ENCODE results near the gene DGKI.

Gene DGKI

GRCh38 chr7:137846827-137847567 lies at the start of gene DGKI:
TSS of gene DGKI (minus strand) at chr7:137846974.
- TF ChIP-seq CTCF (IDR thresholded peaks at IDR 0.05; ENCODE audit: borderline replicate concordance, control extremely low read depth, extremely low read depth, insufficient read depth, missing control alignments) = no peak
- in situ Hi-C loops (cut with MboI; ENCODE audit: low sequenced_read_pairs, unreplicated experiment) = no loop called here
- peak; percentile 74 for DNase-seq (ENCODE audit: low spot score)

GRCh38 chr7:137895301-137896221 lies 48.8 kb upstream of the DGKI start:
- in situ Hi-C loops (cut with MboI; ENCODE audit: low sequenced_read_pairs, unreplicated experiment) = loop anchor here (5.0 kb wide), 1 partner anchor 238 kb away; no protein-coding TSS in a partner anchor
- TF ChIP-seq CTCF (IDR thresholded peaks at IDR 0.05; ENCODE audit: borderline replicate concordance, control extremely low read depth, extremely low read depth, insufficient read depth, missing control alignments) = no peak
- DNase-seq (ENCODE audit: low spot score) = peak; percentile 60

GRCh38 chr7:137893143-137893742 lies 46.5 kb upstream of the DGKI start:
- DNase-seq (ENCODE audit: low spot score) = no peak
- no peak for TF ChIP-seq CTCF (IDR thresholded peaks at IDR 0.05; ENCODE audit: borderline replicate concordance, control extremely low read depth, extremely low read depth, insufficient read depth, missing control alignments)
- in situ Hi-C loops (cut with MboI; ENCODE audit: low sequenced_read_pairs, unreplicated experiment) = no loop called here

- TF ChIP-seq CTCF (IDR thresholded peaks at IDR 0.05; ENCODE audit: borderline replicate concordance, control extremely low read depth, extremely low read depth, insufficient read depth, missing control alignments) = no peak
- in situ Hi-C loops (cut with MboI; ENCODE audit: low sequenced_read_pairs, unreplicated experiment) = no loop called here
- DNase-seq (ENCODE audit: low spot score) = no peak
Measured at GRCh38 chr7:137891016-137891655, 44.4 kb upstream of the DGKI start.

- DNase-seq (ENCODE audit: low spot score) = no peak
- TF ChIP-seq CTCF (IDR thresholded peaks at IDR 0.05; ENCODE audit: borderline replicate concordance, control extremely low read depth, extremely low read depth, insufficient read depth, missing control alignments) = no peak
- in situ Hi-C loops (cut with MboI; ENCODE audit: low sequenced_read_pairs, unreplicated experiment) = no loop called here
Measured at GRCh38 chr7:137890449-137890921, 43.7 kb upstream of the DGKI start.

GRCh38 chr7:137888241-137888640 lies 41.5 kb upstream of the DGKI start:
- DNase-seq (ENCODE audit: low spot score) = no peak
- no peak for TF ChIP-seq CTCF (IDR thresholded peaks at IDR 0.05; ENCODE audit: borderline replicate concordance, control extremely low read depth, extremely low read depth, insufficient read depth, missing control alignments)
- in situ Hi-C loops (cut with MboI; ENCODE audit: low sequenced_read_pairs, unreplicated experiment) = no loop called here

Measured in GM13976 (cell line).